H1 (cell line): ENCODE results near the gene GGA1. TPM values are rescaled to one million over a fixed set of nuclear protein-coding genes. Genes with fewer than 3 reads are reported as not detected.
"Not testable (repeated sequence)": the region's sequence is repeated elsewhere in the genome, so short reads cannot be mapped to it uniquely, and the experiment has no call there.

Experiments used
- CTCF ChIA-PET: fragments of 300-600 bp; sonication (Branson Sonifier 250); formaldehyde crosslinking; loops from one replicate; lab custom pipeline; 2021; ENCODE audit not compliant: partially characterized antibody; lab: Charles Lee
- POLR2A ChIA-PET: fragments of 300-600 bp; sonication (Branson Sonifier 250); formaldehyde crosslinking; loops from one replicate; lab custom pipeline; 2021; ENCODE audit warnings: inconsistent platforms; ENCODE audit not compliant: partially characterized antibody; lab: Charles Lee
- DNase-seq, 2 experiments: peaks; one replicate each; pipeline versions ENCODE4 v3.0.0 to v3.0.0-alpha.2; 2010 to 2022; ENCODE audit warnings: low spot score in 2 of 2, low read depth in 1 of 2, mixed read lengths in 1 of 2
- FAIRE-seq: peaks from 2 replicates; lab custom pipeline; 2011; peaks lifted over from hg19 to GRCh38; lab: Jason Lieb, UNC
- H2AFZ ChIP-seq: 2 replicates; pipeline ENCODE4 v1.8.1; 2012; ENCODE audit warnings: low read length, inconsistent platforms
- H2AK5ac ChIP-seq: 2 replicates; pipeline ENCODE4 v1.6.1; 2013; ENCODE audit warnings: low read depth, low read length
- H2BK120ac ChIP-seq: replicated peaks from 2 replicates; pipeline ENCODE3; 2013; ENCODE audit warnings: low read depth, low read length, inconsistent platforms
- H2BK12ac ChIP-seq: 2 replicates; pipeline ENCODE4 v1.6.1; 2013; ENCODE audit warnings: low read depth, low read length
- H2BK15ac ChIP-seq: 2 replicates; pipeline ENCODE4 v1.6.1; 2013; ENCODE audit warnings: low read length
- H2BK20ac ChIP-seq: 2 replicates; pipeline ENCODE4 v1.6.1; 2013; ENCODE audit warnings: low read length
- H2BK5ac ChIP-seq: 2 replicates; pipeline ENCODE4 v1.6.1; 2013; ENCODE audit warnings: low read depth, low read length
- H3K14ac ChIP-seq: 2 replicates; pipeline ENCODE4 v1.6.1; 2013; ENCODE audit warnings: inconsistent platforms; ENCODE audit not compliant: insufficient read length
- H3K18ac ChIP-seq: 2 replicates; pipeline ENCODE4 v1.6.1; 2013; ENCODE audit warnings: low read length; ENCODE audit errors: extremely low read depth
- H3K23ac ChIP-seq: 2 replicates; pipeline ENCODE4 v1.6.1; 2013; ENCODE audit warnings: inconsistent platforms; ENCODE audit not compliant: insufficient read length
- H3K23me2 ChIP-seq: 2 replicates; pipeline ENCODE4 v1.6.1; 2013; ENCODE audit warnings: low read depth, low read length
- H3K27ac ChIP-seq: 2 replicates; pipeline ENCODE4 v1.6.1; 2011; ENCODE audit warnings: low read depth, low read length, inconsistent platforms
- H3K27me3 ChIP-seq, 4 experiments: replicated peaks in 1 of 4; 1 replicate in 1 of 4; 2 replicates in 3 of 4; pipeline versions ENCODE4 v1.6.1 to v1.8.1; 2011 to 2013; ENCODE audit warnings: low read length in 3 of 4, mild to moderate bottlenecking in 3 of 4, inconsistent platforms in 2 of 4, mixed read lengths in 2 of 4, moderate library complexity in 1 of 4; ENCODE audit not compliant: control insufficient read depth in 3 of 4, insufficient read depth in 3 of 4; ENCODE audit errors: extremely low read depth in 1 of 4
- H3K36me3 ChIP-seq, 4 experiments: 2 replicates each; pipeline versions ENCODE4 v1.6.1 to v1.8.1; 2011 to 2013; ENCODE audit warnings: mild to moderate bottlenecking in 4 of 4, low read length in 3 of 4, moderate library complexity in 2 of 4, control low read depth in 1 of 4, inconsistent platforms in 1 of 4; ENCODE audit not compliant: insufficient read depth in 4 of 4, control insufficient read depth in 2 of 4
- H3K4ac ChIP-seq: replicated peaks from 2 replicates; pipeline ENCODE3; 2013; ENCODE audit warnings: low read length, low read depth, mixed read lengths, inconsistent platforms; ENCODE audit not compliant: insufficient read length
- H3K4me1 ChIP-seq, 4 experiments: replicated peaks in 1 of 4; 1 replicate in 1 of 4; 2 replicates in 3 of 4; pipeline versions ENCODE4 v1.6.1 to v1.8.1; 2011 to 2013; ENCODE audit warnings: low read length in 3 of 4, inconsistent platforms in 2 of 4, mixed read lengths in 1 of 4; ENCODE audit not compliant: insufficient read depth in 4 of 4, control insufficient read depth in 3 of 4
- H3K4me2 ChIP-seq, 2 experiments: 2 replicates each; pipeline versions ENCODE4 v1.6.1 to v1.8.1; 2011 to 2013; ENCODE audit warnings: low read depth in 2 of 2, low read length in 2 of 2, control low read depth in 1 of 2, inconsistent platforms in 1 of 2, mild to moderate bottlenecking in 1 of 2; ENCODE audit not compliant: insufficient read depth in 1 of 2
- H3K4me3 ChIP-seq, 4 experiments: fragments of 200-600, 300-600 bp in 1 of 4; sonication (generic), shearing (Covaris generic), sonication (Bioruptor Twin) in 1 of 4; 2 replicates each; pipeline versions ENCODE4 v1.5.1 to v1.8.1; 2011 to 2016; ENCODE audit warnings: low read length in 4 of 4, low read depth in 3 of 4, control low read depth in 2 of 4, inconsistent platforms in 2 of 4, mild to moderate bottlenecking in 2 of 4, mixed read lengths in 1 of 4, moderate library complexity in 1 of 4; ENCODE audit not compliant: insufficient read depth in 2 of 4; ENCODE audit errors: extremely low read depth in 1 of 4
- H3K56ac ChIP-seq: replicated peaks from 2 replicates; pipeline ENCODE3; 2013; ENCODE audit warnings: low read depth, mild to moderate bottlenecking, mixed read lengths, low read length, inconsistent platforms; ENCODE audit not compliant: insufficient read length
- H3K79me1 ChIP-seq: 2 replicates; pipeline ENCODE4 v1.6.1; 2013; ENCODE audit warnings: low read depth, low read length, control low read depth
- H3K79me2 ChIP-seq, 2 experiments: 2 replicates each; pipeline versions ENCODE4 v1.6.1 to v1.8.1; 2012 to 2013; ENCODE audit warnings: low read length in 2 of 2, mild to moderate bottlenecking in 2 of 2, inconsistent platforms in 1 of 2; ENCODE audit not compliant: insufficient read depth in 2 of 2, control insufficient read depth in 1 of 2
- H3K9ac ChIP-seq, 4 experiments: replicated peaks in 1 of 4; 1 replicate in 1 of 4; 2 replicates in 3 of 4; pipeline versions ENCODE4 v1.6.1 to v1.8.1; 2011 to 2013; ENCODE audit warnings: low read depth in 3 of 4, low read length in 3 of 4, control low read depth in 2 of 4, mild to moderate bottlenecking in 2 of 4, moderate library complexity in 2 of 4, inconsistent platforms in 1 of 4; ENCODE audit errors: extremely low read depth in 1 of 4
- H3K9me3 ChIP-seq, 2 experiments: 2 replicates each; pipeline versions ENCODE4 v1.6.1 to v1.8.1; 2012 to 2013; ENCODE audit warnings: mild to moderate bottlenecking in 2 of 2, moderate library complexity in 2 of 2, control low read depth in 1 of 2, inconsistent platforms in 1 of 2, low read depth in 1 of 2, low read length in 1 of 2, mixed read lengths in 1 of 2; ENCODE audit not compliant: insufficient read depth in 2 of 2
- H4K20me1 ChIP-seq, 2 experiments: replicated peaks in 1 of 2; 2 replicates each; pipeline versions ENCODE3 to v1.8.1; 2011 to 2013; ENCODE audit warnings: inconsistent platforms in 2 of 2, low read length in 2 of 2, mild to moderate bottlenecking in 1 of 2; ENCODE audit not compliant: insufficient read depth in 2 of 2, control insufficient read depth in 1 of 2
- H4K5ac ChIP-seq: 2 replicates; pipeline ENCODE4 v1.6.1; 2013; ENCODE audit warnings: low read length, low read depth, mixed read lengths, inconsistent platforms; ENCODE audit not compliant: insufficient read length
- H4K8ac ChIP-seq: 2 replicates; pipeline ENCODE4 v1.8.0; 2013; ENCODE audit warnings: mild to moderate bottlenecking, moderate library complexity, low read length, inconsistent platforms; ENCODE audit not compliant: insufficient read depth; ENCODE audit errors: extremely low read depth
- H4K91ac ChIP-seq: replicated peaks from 2 replicates; pipeline ENCODE3; 2013; ENCODE audit warnings: low read length, mixed read lengths, inconsistent platforms; ENCODE audit not compliant: insufficient read length
- HDAC2 ChIP-seq, 2 experiments: fragments of 300-600 bp in 1 of 2; sonication (generic) in 1 of 2; IDR thresholded peaks; 2 replicates each; pipeline ENCODE4 v1.6.1; 2011 to 2012; ENCODE audit warnings: low read depth in 2 of 2, low read length in 2 of 2, mild to moderate bottlenecking in 2 of 2, moderate library complexity in 2 of 2, borderline replicate concordance in 1 of 2, inconsistent platforms in 1 of 2
- KDM5A ChIP-seq: fragments of 200-600 bp; IDR thresholded peaks from 2 replicates; pipeline ENCODE4 v1.7.1; 2012; ENCODE audit warnings: mild to moderate bottlenecking, low read length, inconsistent platforms, mixed read lengths
- SAP30 ChIP-seq: fragments of 300-600 bp; sonication (generic); IDR thresholded peaks from 2 replicates; pipeline ENCODE4 v1.7.1; 2012; ENCODE audit warnings: low read length, moderate library complexity, mild to moderate bottlenecking, inconsistent platforms; ENCODE audit not compliant: insufficient read depth, insufficient replicate concordance
- SIN3A ChIP-seq, 2 experiments: IDR thresholded peaks in 1 of 2; conservative IDR thresholded peaks in 1 of 2; 2 replicates each; pipeline ENCODE4 v1.6.1; 2011 to 2012; ENCODE audit warnings: low read length in 2 of 2, improper control_type of control experiment in 1 of 2, low read depth in 1 of 2, mild to moderate bottlenecking in 1 of 2
- WGBS, 2 experiments: shearing (Covaris generic) in 1 of 2; methylation state at CpG; one replicate each; pipeline versions ENCODE4 v1.1.6 to v1.1.7; 2013 to 2015; ENCODE audit warnings: low lambda C conversion rate in 2 of 2, mixed read lengths in 2 of 2, inconsistent platforms in 1 of 2, low coverage in 1 of 2, missing lambda C conversion rate in 1 of 2; ENCODE audit not compliant: insufficient replicate concordance in 2 of 2, insufficient coverage in 1 of 2, insufficient read length in 1 of 2; ENCODE audit errors: extremely low coverage in 1 of 2, missing lambda C conversion rate in 1 of 2; 5-methylcytosine and 5-hydroxymethylcytosine counted together
- polyA plus RNA-seq, 7 experiments: library from polyadenylated mRNA; depleted of rRNA in 3 of 7; stranded (reverse) in 5 of 7; unstranded in 2 of 7; fragments of >200 nt in 5 of 7; fragments of 200-250 nt in 2 of 7; gene quantifications; 1 replicate in 5 of 7; 2 replicates in 1 of 7; 4 replicates in 1 of 7; pipeline versions ENCODE4 v1.2.1 to v1.2.3, GENCODE V29; 2011 to 2013; ENCODE audit warnings: missing spikeins in 2 of 7, mixed read lengths in 2 of 7
- total RNA-seq: library from RNA; stranded (reverse); fragmentation: NEBNext Ultra II Directional; extraction: Animal tissue kit (Norgen Biotek cat#: 25700); gene quantifications from 2 replicates; pipeline ENCODE4 v1.2.1, GENCODE V29; 2021

GGA1 gene
- total and polyA plus RNA-seq, 2 of the 8 experiments (the other 6 are each of a cell fraction or from before 2014, with no cell fraction given) = 49.3 to 57.2 TPM

DNA sequence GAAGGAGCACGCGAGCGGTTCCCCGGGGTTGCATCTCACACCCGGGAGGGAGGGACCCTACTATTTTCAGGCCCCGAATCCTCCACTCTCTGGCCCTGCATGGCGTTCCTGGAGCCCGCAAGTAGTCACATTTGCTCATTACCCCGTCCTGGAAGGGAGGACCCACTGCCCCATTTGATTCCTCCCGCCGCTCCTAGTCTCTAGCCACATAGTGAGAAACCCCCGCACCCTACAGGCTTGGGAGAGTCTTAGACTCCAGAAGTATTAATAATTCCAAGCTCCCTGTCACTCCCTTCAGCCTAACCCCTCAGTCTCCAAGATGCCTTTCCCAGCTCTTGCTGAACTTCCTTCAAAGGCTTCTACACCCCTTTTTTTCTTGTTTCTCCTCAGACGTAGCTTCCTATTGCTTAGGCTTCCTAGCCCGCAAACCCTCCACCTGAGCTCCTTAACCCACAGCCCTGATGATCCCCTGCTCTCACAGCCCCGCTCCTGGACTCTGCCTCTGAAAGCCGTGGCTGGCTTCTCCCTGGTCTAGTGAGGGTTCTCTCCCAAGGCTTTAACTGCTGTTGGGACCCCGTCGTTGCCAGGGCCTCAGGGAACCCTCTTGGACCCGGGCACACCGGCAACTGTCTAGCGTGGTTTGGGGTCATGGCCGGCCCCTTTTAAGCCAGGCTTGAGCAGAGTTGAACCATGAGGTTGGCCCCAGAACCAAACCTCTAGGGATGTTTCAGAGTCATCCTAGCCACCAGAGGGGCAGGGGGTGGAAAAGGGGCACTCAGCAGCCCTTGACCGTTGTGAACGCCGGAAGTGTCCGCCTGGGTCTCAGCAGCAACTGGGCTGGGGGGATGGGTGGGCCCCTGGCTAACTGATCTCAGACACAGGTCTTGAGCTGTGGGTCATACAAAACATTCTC is 862 bp downstream of the GGA1 start (continued):
- TF ChIP-seq HDAC2 (IDR thresholded peaks at IDR 0.05; ENCODE audit: borderline replicate concordance in 1 of 2, low read depth in 2 of 2, low read length in 2 of 2) (no peak), KDM5A (no peak), SAP30 (peak; percentile 61), SIN3A (conservative IDR thresholded peaks at IDR 0.05 in 1 of 2, IDR thresholded peaks at IDR 0.05 in 1 of 2; ENCODE audit: low read depth in 1 of 2, low read length in 2 of 2) (peak in 1 of 2 experiments; percentile 46; a peak in 1 of 4 replicates)

DNA sequence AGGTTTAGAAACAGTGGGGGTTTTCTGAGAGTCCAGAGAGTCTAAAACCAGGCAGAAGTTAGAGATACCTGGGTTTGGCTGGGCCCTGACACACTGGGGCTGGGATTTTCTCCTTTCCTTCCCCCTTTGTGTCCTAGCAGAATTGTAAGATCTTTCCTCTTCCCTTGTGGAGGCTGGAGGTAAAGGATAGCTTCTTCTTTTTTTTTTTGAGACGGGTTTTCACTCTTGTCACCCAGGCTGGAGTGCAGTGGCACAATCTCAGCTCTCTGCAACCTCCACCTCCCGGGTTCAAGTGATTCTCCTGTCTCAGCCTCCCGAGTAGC is 1.5 kb downstream of the GGA1 start:
- peak overlapping the region in 3 of 4 experiments; percentile 69 to 91 (median 87); a peak in 4 of 8 replicates for H3K4me3 ChIP-seq
- H3K14ac ChIP-seq, DNase-seq, H3K79me1 ChIP-seq, H3K36me3 ChIP-seq, H3K56ac ChIP-seq, H3K23ac ChIP-seq, H2BK20ac ChIP-seq, H2BK120ac ChIP-seq, H2BK5ac ChIP-seq, H3K27me3 ChIP-seq, H3K4me1 ChIP-seq, H2AK5ac ChIP-seq, H3K18ac ChIP-seq, FAIRE-seq, H3K9ac ChIP-seq, H4K8ac ChIP-seq, H4K20me1 ChIP-seq, H2BK12ac ChIP-seq, H4K91ac ChIP-seq, H3K4ac ChIP-seq, H2AFZ ChIP-seq, H3K9me3 ChIP-seq, H3K27ac ChIP-seq, H4K5ac ChIP-seq, H2BK15ac ChIP-seq: not testable (repeated sequence)
- WGBS, 2 experiments = 87% methylated on average over 3 of the region's 3 CpGs; no CpG with 5 or more reads in 1 of the 2 experiments
- ChIA-PET POLR2A (interaction anchor here (0.9 to 7.8 kb wide), 11 partner anchors 8 to 116 kb away, joined by 3 to 63 read pairs (median 5); partner anchors contain the start of gene LGALS1), CTCF (interaction anchor here (0.8 to 2.7 kb wide), 5 partner anchors 8 to 43 kb away, joined by 3 to 11 read pairs (median 3); no protein-coding TSS in a partner anchor)
- H3K4me2 ChIP-seq = peak overlapping the region; percentile 54 to 86; a peak in 3 of 4 replicates
- peaks cover 0 to 11% of the 10 kb centered on the region in 2 experiments; a peak in 1 of 4 replicates for H3K79me2 ChIP-seq
- peaks cover 13% of the 10 kb centered on the region for H3K23me2 ChIP-seq
